Stimulated activated CD4-positive, alpha-beta T cell treated with anti-CD3 and anti-CD28 coated beads, TNF-alpha, amount 100 ng/mL, for 48 hours (primary cell): Measurements from ENCODE around the gene SRD5A2.

ENCODE experiments used
- DNase-seq, 3 donors: peaks; one replicate each; pipeline ENCODE4 v3.0.0-alpha.2; 2020; ENCODE audit warnings: low read depth in 3 of 3

Gene SRD5A2

GRCh38 chr2:31580321-31581117 lies at the start of gene SRD5A2:
Gene SRD5A2, minus strand, starts transcription at chr2:31580938. Its CDS starts 38 bp downstream, at chr2:31580900.
- DNase-seq: no peak

GRCh38 chr2:31606509-31606908 lies 25.8 kb upstream of the SRD5A2 start:
- no peak for DNase-seq

- DNase-seq: no peak
Observed at GRCh38 chr2:31598694-31599093, 18.0 kb upstream of the SRD5A2 start.

- DNase-seq: no peak
Observed at GRCh38 chr2:31586230-31586629, 5.5 kb upstream of the SRD5A2 start.

GRCh38 chr2:31581124-31581795 lies 522 bp upstream of the SRD5A2 start:
- DNase-seq: no peak

GRCh38 chr2:31579996-31580320 lies 780 bp downstream of the SRD5A2 start:
- DNase-seq: no peak

- DNase-seq: no peak
Observed at GRCh38 chr2:31578316-31578715, 2.4 kb downstream of the SRD5A2 start.

- DNase-seq: no peak
Observed at GRCh38 chr2:31577143-31577542, 3.6 kb downstream of the SRD5A2 start.

- no peak for DNase-seq
Observed at GRCh38 chr2:31568585-31569201, 12.0 kb downstream of the SRD5A2 start.

GRCh38 chr2:31567679-31568078 lies 13.1 kb downstream of the SRD5A2 start:
- no peak for DNase-seq

- DNase-seq: no peak
Observed at GRCh38 chr2:31563273-31563839, 17.4 kb downstream of the SRD5A2 start.

- DNase-seq: no peak
Observed at GRCh38 chr2:31561823-31562222, 18.9 kb downstream of the SRD5A2 start.

- no peak for DNase-seq
Observed at GRCh38 chr2:31558401-31559295, 22.1 kb downstream of the SRD5A2 start.

GRCh38 chr2:31556940-31557339 lies 23.8 kb downstream of the SRD5A2 start:
- no peak for DNase-seq

- DNase-seq: no peak
Observed at GRCh38 chr2:31555967-31556706, 24.6 kb downstream of the SRD5A2 start.

GRCh38 chr2:31553362-31553761 lies 27.4 kb downstream of the SRD5A2 start:
- DNase-seq: no peak

GRCh38 chr2:31547485-31547884 lies 33.3 kb downstream of the SRD5A2 start:
- no peak for DNase-seq

- DNase-seq: no peak
Observed at GRCh38 chr2:31541853-31542252, 38.9 kb downstream of the SRD5A2 start.

GRCh38 chr2:31539505-31539904 lies 41.2 kb downstream of the SRD5A2 start:
- DNase-seq: no peak

- DNase-seq: no peak
Observed at GRCh38 chr2:31535768-31536167, 45.0 kb downstream of the SRD5A2 start.

- no peak for DNase-seq
Observed at GRCh38 chr2:31534636-31535035, 46.1 kb downstream of the SRD5A2 start.
